GM23338 (cell line): Measurements from ENCODE around the gene CHORDC1. TPM values are rescaled to one million over a fixed set of nuclear protein-coding genes. Genes with fewer than 3 reads are reported as not detected.

Experiments
- ATAC-seq: fragments of 200-7000 bp; cut with Tn5 transposase; 3 replicates; pipeline ENCODE4 v1.9.1; 2020
- DNase-seq: peaks from one replicate; pipeline ENCODE4 v3.0.0-alpha.2; 2015; ENCODE audit warnings: low spot score
- H2AFZ ChIP-seq: fragments of 200-600 bp; sonication (generic); 2 replicates; pipeline ENCODE4 v1.8.0; 2016; ENCODE audit warnings: antibody characterized with exemption, mild to moderate bottlenecking, moderate library complexity
- H3F3A ChIP-seq: fragments of 200-600 bp; sonication (generic); replicated peaks from 2 replicates; pipeline ENCODE4 v1.8.0; 2017; ENCODE audit warnings: antibody characterized with exemption, mixed run types, low read depth
- H3K27ac ChIP-seq: fragments of 200-600 bp; sonication (generic); 2 replicates; pipeline ENCODE4 v1.6.1; 2016; ENCODE audit warnings: low read depth
- H3K27me3 ChIP-seq: fragments of 200-600 bp; sonication (generic); 2 replicates; pipeline ENCODE4 v1.8.0; 2016; ENCODE audit warnings: mild to moderate bottlenecking, mixed run types, moderate library complexity; ENCODE audit not compliant: insufficient read depth
- H3K36me3 ChIP-seq: fragments of 200-600 bp; sonication (generic); 2 replicates; pipeline ENCODE4 v1.8.0; 2016; ENCODE audit warnings: mild to moderate bottlenecking; ENCODE audit not compliant: insufficient read depth
- H3K4me1 ChIP-seq: fragments of 200-600 bp; sonication (generic); 2 replicates; pipeline ENCODE4 v1.8.0; 2016; ENCODE audit warnings: mild to moderate bottlenecking, moderate library complexity; ENCODE audit not compliant: insufficient read depth
- H3K4me2 ChIP-seq: fragments of 200-600 bp; sonication (generic); 2 replicates; pipeline ENCODE4 v1.7.1; 2017; ENCODE audit warnings: mixed run types
- H3K4me3 ChIP-seq: fragments of 200-600 bp; sonication (generic); 2 replicates; pipeline ENCODE4 v1.6.1; 2016; ENCODE audit warnings: mixed run types
- H3K79me2 ChIP-seq: fragments of 200-600 bp; sonication (generic); replicated peaks from 2 replicates; pipeline ENCODE4 v1.8.0; 2017; ENCODE audit warnings: mild to moderate bottlenecking; ENCODE audit not compliant: insufficient read depth
- H3K9me2 ChIP-seq: fragments of 200-600 bp; sonication (generic); 2 replicates; pipeline ENCODE4 v1.8.0; 2017; ENCODE audit not compliant: insufficient read depth
- H4K20me1 ChIP-seq: fragments of 200-600 bp; sonication (generic); replicated peaks from 2 replicates; pipeline ENCODE4 v1.8.0; 2017; ENCODE audit warnings: mild to moderate bottlenecking; ENCODE audit not compliant: insufficient read depth
- H3K27ac Mint-ChIP-seq: 2 replicates; pipeline ENCODE4 v1.8.0; 2020; ENCODE audit warnings: inconsistent platforms, mild to moderate bottlenecking, moderate library complexity, mixed read lengths
- H3K27me3 Mint-ChIP-seq: 3 replicates; pipeline ENCODE4 v1.8.0; 2022; ENCODE audit warnings: low read depth, mild to moderate bottlenecking, moderate library complexity, mixed read lengths, inconsistent platforms; ENCODE audit not compliant: insufficient read depth, poor library complexity
- H3K36me3 Mint-ChIP-seq: 3 replicates; pipeline ENCODE4 v1.8.0; 2021; ENCODE audit warnings: low read depth, mild to moderate bottlenecking, inconsistent platforms, moderate library complexity, mixed read lengths
- H3K4me1 Mint-ChIP-seq: 3 replicates; pipeline ENCODE4 v1.8.0; 2020; ENCODE audit warnings: mild to moderate bottlenecking, inconsistent platforms, mixed read lengths
- H3K4me3 Mint-ChIP-seq: 3 replicates; pipeline ENCODE4 v1.8.0; 2021; ENCODE audit warnings: moderate library complexity, mild to moderate bottlenecking, inconsistent platforms, mixed read lengths
- H3K9me3 Mint-ChIP-seq: 3 replicates; pipeline ENCODE4 v1.8.0; 2020; ENCODE audit warnings: moderate library complexity, mild to moderate bottlenecking, inconsistent platforms, mixed read lengths
- CREB1 ChIP-seq: fragments of 250-450 bp; sonication (Bioruptor Pico); IDR thresholded peaks from 2 replicates; pipeline ENCODE4 v1.5.0; 2020; ENCODE audit warnings: low read depth, mild to moderate bottlenecking, moderate library complexity
- CTCF ChIP-seq, 2 experiments: fragments of 200-600 bp in 1 of 2; sonication (generic) in 1 of 2; conservative IDR thresholded peaks; 2 replicates each; pipeline versions ENCODE4 v1.5.1 to v1.6.1; 2016 to 2017; ENCODE audit warnings: antibody characterized with exemption in 2 of 2, low read depth in 2 of 2, mild to moderate bottlenecking in 2 of 2, moderate library complexity in 1 of 2
- ETS1 ChIP-seq: IDR thresholded peaks from 2 replicates; pipeline ENCODE4 v1.6.1; 2016; ENCODE audit warnings: antibody characterized with exemption
- EZH2 ChIP-seq: fragments of 200-600 bp; sonication (generic); IDR thresholded peaks from one replicate; pipeline ENCODE4 v1.8.0; 2017; ENCODE audit warnings: antibody characterized with exemption, mild to moderate bottlenecking, low read depth; ENCODE audit not compliant: unreplicated experiment
- EZH2phosphoT487 ChIP-seq: fragments of 200-600 bp; sonication (generic); IDR thresholded peaks from one replicate; pipeline ENCODE4 v1.8.1; 2018; ENCODE audit warnings: antibody characterized with exemption; ENCODE audit not compliant: unreplicated experiment
- JUNB ChIP-seq: IDR thresholded peaks from one replicate; pipeline ENCODE4 v1.6.1; 2016; ENCODE audit warnings: antibody characterized with exemption; ENCODE audit not compliant: unreplicated experiment
- NANOG ChIP-seq: IDR thresholded peaks from 2 replicates; pipeline ENCODE4 v1.6.1; 2016; ENCODE audit warnings: antibody characterized with exemption, borderline replicate concordance
- POLR2AphosphoS5 ChIP-seq: IDR thresholded peaks from 2 replicates; pipeline ENCODE4 v1.6.1; 2016; ENCODE audit warnings: antibody characterized with exemption, low read depth
- REST ChIP-seq: IDR thresholded peaks from one replicate; pipeline ENCODE4 v1.6.1; 2018; ENCODE audit warnings: antibody characterized with exemption; ENCODE audit not compliant: unreplicated experiment
- STAT1 ChIP-seq: IDR thresholded peaks from one replicate; pipeline ENCODE4 v1.6.1; 2016; ENCODE audit warnings: antibody characterized with exemption; ENCODE audit not compliant: unreplicated experiment
- ZNF114 ChIP-seq: fragments of 250-450 bp; sonication (Bioruptor Pico); IDR thresholded peaks from 2 replicates; pipeline ENCODE4 v1.5.0; 2020; ENCODE audit warnings: mild to moderate bottlenecking, moderate library complexity
- ZNF331 ChIP-seq: fragments of 250-450 bp; sonication (Bioruptor Pico); IDR thresholded peaks from 2 replicates; pipeline ENCODE4 v1.5.0; 2020; ENCODE audit warnings: low read depth, mild to moderate bottlenecking, moderate library complexity
- ZNF462 ChIP-seq: fragments of 250-450 bp; sonication (Bioruptor Pico); IDR thresholded peaks from 2 replicates; pipeline ENCODE4 v1.5.0; 2020; ENCODE audit warnings: mild to moderate bottlenecking, moderate library complexity
- polyA plus RNA-seq: library from polyadenylated mRNA; unstranded; fragments of >200 nt; fragmentation: Nextera tagmentation; extraction: Ambion mirVana; gene quantifications from 2 replicates; pipeline ENCODE4 v1.2.1, GENCODE V29; 2016
- total RNA-seq: library from RNA; depleted of rRNA; stranded (reverse); fragments of >200 nt; shearing (Covaris generic); gene quantifications from 2 replicates; pipeline ENCODE4 v1.2.3, GENCODE V29; 2014

Gene CHORDC1
- total and polyA plus RNA-seq, 2 experiments from 2014 or later: 109 to 192 TPM

GRCh38 chr11:90256404-90257157, 33.7 kb upstream of the CHORDC1 start:
- no peak overlapping the region for H3K4me2 ChIP-seq
- no peaks in the 10 kb centered on the region for H3F3A ChIP-seq
- H4K20me1 ChIP-seq: no peaks in the 10 kb centered on the region
- H3K9me2 ChIP-seq: no peaks in the 10 kb centered on the region
- H3K4me1 Mint-ChIP-seq: no peaks in the 10 kb centered on the region; the same call in 2 of the 3 replicates
- H3K4me3 Mint-ChIP-seq: no peak overlapping the region
- no peak overlapping the region for H2AFZ ChIP-seq
- H3K36me3 Mint-ChIP-seq: no peaks in the 10 kb centered on the region
- H3K4me1 ChIP-seq: no peaks in the 10 kb centered on the region
- H3K27ac Mint-ChIP-seq: peak overlapping the region; percentile 47; the same call in 1 of the 2 replicates
- TF ChIP-seq ZNF114 (CRISPR knock-in tag): no peak
- TF ChIP-seq ZNF331 (CRISPR knock-in tag): no peak
- no peak for TF ChIP-seq NANOG
- TF ChIP-seq ETS1: no peak
- no peak for TF ChIP-seq POLR2AphosphoS5
- TF ChIP-seq REST: no peak
- no peak for TF ChIP-seq CREB1 (CRISPR knock-in tag)
- TF ChIP-seq EZH2phosphoT487: no peak
- no peak for TF ChIP-seq JUNB
- no peak for TF ChIP-seq ZNF462 (CRISPR knock-in tag)
- no peak for TF ChIP-seq CTCF (conservative IDR thresholded peaks at IDR 0.05; ENCODE audit: low read depth in 2 of 2)
- TF ChIP-seq STAT1: no peak
- no peak for TF ChIP-seq EZH2
- no peak overlapping the region for H3K4me3 ChIP-seq
- H3K79me2 ChIP-seq: no peaks in the 10 kb centered on the region
- H3K36me3 ChIP-seq: no peaks in the 10 kb centered on the region
- no peaks in the 10 kb centered on the region for H3K27me3 ChIP-seq
- no peak overlapping the region for H3K27ac ChIP-seq
- DNase-seq (no peak), ATAC-seq (no peak)
- H3K27me3 Mint-ChIP-seq: no peaks in the 10 kb centered on the region
- H3K9me3 Mint-ChIP-seq: no peaks in the 10 kb centered on the region; the same call in 2 of the 3 replicates
